BJ (cell line): ENCODE measurements around the gene BACH1. TPM values are rescaled to one million over a fixed set of nuclear protein-coding genes. Genes with fewer than 3 reads are reported as not detected.
A peak's percentile ranks its signal among the peaks of the same experiment; 100 is the strongest.

ENCODE experiments used
- CTCF ChIA-PET: fragments of 350-600 bp; formaldehyde crosslinking; extraction: SDS; loops from one replicate; lab custom pipeline; 2021; ENCODE audit warnings: antibody characterized with exemption, inconsistent platforms; lab: Yijun Ruan, JAX
- POLR2A ChIA-PET: fragments of 300-600 bp; sonication (Branson Sonifier 250); formaldehyde crosslinking; extraction: SDS; loops from one replicate; lab custom pipeline; 2021; ENCODE audit warnings: antibody characterized with exemption; lab: Charles Lee
- DNase-seq: peaks from one replicate; pipeline ENCODE4 v3.0.0-alpha.2; 2011; ENCODE audit warnings: low read depth
- H3K27me3 ChIP-seq: 2 replicates; pipeline ENCODE4 v1.6.0; 2011; ENCODE audit warnings: low read length; ENCODE audit not compliant: control insufficient read depth, insufficient read depth
- H3K36me3 ChIP-seq: 2 replicates; pipeline ENCODE4 v1.5.1; 2011; ENCODE audit warnings: low read length; ENCODE audit not compliant: control insufficient read depth, insufficient read depth
- H3K4me3 ChIP-seq: 2 replicates; pipeline ENCODE4 v1.5.1; 2011; ENCODE audit warnings: low read depth, mild to moderate bottlenecking, control low read depth, low read length
- CTCF ChIP-seq: IDR thresholded peaks from 2 replicates; pipeline ENCODE4 v1.5.1; 2011; ENCODE audit warnings: low read depth, mild to moderate bottlenecking, control low read depth, inconsistent platforms, low read length, moderate library complexity; ENCODE audit not compliant: insufficient read depth
- polyA plus RNA-seq: library from polyadenylated mRNA; depleted of rRNA; stranded (reverse); fragments of >200 nt; gene quantifications from 2 replicates; pipeline ENCODE4 v1.2.3, GENCODE V29; 2011

BACH1 gene
- polyA plus RNA-seq, 1 experiment, result 22.7 TPM

- H3K4me3 ChIP-seq, result no peak overlapping the region
- CTCF ChIA-PET, result interaction anchor here (0.9 to 1.6 kb wide), 3 partner anchors 38 to 98 kb away, joined by 3 to 5 read pairs (median 4); no protein-coding TSS in a partner anchor
- DNase-seq, result no peak
- POLR2A ChIA-PET, result no interaction called here
- peaks cover 4% of the 10 kb centered on the region for H3K36me3 ChIP-seq
- no peak for TF ChIP-seq CTCF
- no peaks in the 10 kb centered on the region for H3K27me3 ChIP-seq
These were observed 36.2 kb downstream of the BACH1 start for GRCh38 chr21:29334717-29335428.

- Histone ChIP-seq H3K27me3 (no peaks in the 10 kb centered on the region), H3K4me3 (no peak overlapping the region)
- POLR2A ChIA-PET, result no interaction called here
These were observed 37.0 kb downstream of the BACH1 start for GRCh38 chr21:29335720-29336119.

GRCh38 chr21:29338256-29338655 lies 39.5 kb downstream of the BACH1 start:
- H3K4me3 ChIP-seq, result no peak overlapping the region
- ChIA-PET POLR2A (no interaction called here), CTCF (interaction anchor here (1.1 to 1.4 kb wide), 2 partner anchors 11 to 247 kb away, joined by 3 read pairs; no protein-coding TSS in a partner anchor)
- H3K36me3 ChIP-seq, result no peaks in the 10 kb centered on the region
- no peaks in the 10 kb centered on the region for H3K27me3 ChIP-seq
- DNase-seq, result no peak
- no peak for TF ChIP-seq CTCF

More at GRCh38 chr21:29335720-29336119, 37.0 kb downstream of the BACH1 start:
- no peak for DNase-seq
- CTCF ChIA-PET, result interaction anchor here (0.9 to 1.6 kb wide), 6 partner anchors 9 to 99 kb away, joined by 3 to 5 read pairs (median 3); partner anchors contain the start of gene BACH1
- H3K36me3 ChIP-seq, result peaks cover 4% of the 10 kb centered on the region
- TF ChIP-seq CTCF, result no peak

- Histone ChIP-seq H3K4me3 (no peak overlapping the region), H3K36me3 (no peaks in the 10 kb centered on the region), H3K27me3 (no peaks in the 10 kb centered on the region)
- ChIA-PET CTCF (no interaction called here), POLR2A (interaction anchor here (0.6 kb wide), 1 partner anchor 251 kb away, joined by 3 read pairs; no protein-coding TSS in a partner anchor)
- DNase-seq, result no peak
- no peak for TF ChIP-seq CTCF
These were observed 41.5 kb downstream of the BACH1 start for GRCh38 chr21:29340228-29340627.

DNA sequence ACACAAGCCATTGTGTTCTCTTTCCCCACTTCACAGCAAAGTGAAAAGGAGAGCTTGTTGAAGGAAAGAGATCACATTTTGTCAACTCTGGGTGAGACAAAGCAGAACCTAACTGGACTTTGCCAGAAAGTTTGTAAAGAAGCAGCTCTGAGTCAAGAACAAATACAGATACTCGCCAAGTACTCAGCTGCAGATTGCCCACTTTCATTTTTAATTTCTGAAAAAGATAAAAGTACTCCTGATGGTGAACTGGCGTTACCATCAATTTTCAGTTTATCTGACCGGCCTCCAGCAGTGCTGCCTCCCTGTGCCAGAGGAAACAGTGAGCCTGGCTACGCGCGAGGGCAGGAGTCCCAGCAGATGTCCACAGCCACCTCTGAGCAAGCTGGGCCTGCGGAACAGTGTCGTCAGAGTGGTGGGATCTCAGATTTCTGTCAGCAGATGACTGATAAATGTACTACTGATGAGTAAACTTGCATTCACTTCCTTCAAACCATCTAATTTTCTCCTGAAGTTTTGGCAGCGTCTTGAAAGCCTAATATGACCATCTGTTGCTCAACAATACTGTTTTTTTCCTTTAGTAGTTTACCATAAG lies 43.7 kb downstream of the BACH1 start:
- peak; percentile 69 for DNase-seq
- Histone ChIP-seq H3K27me3 (no peaks in the 10 kb centered on the region), H3K4me3 (no peak overlapping the region), H3K36me3 (no peaks in the 10 kb centered on the region; the same call in 1 of the 2 replicates)
- ChIA-PET CTCF (interaction anchor here (0.7 to 1.4 kb wide), 2 partner anchors 9 to 253 kb away, joined by 3 read pairs; no protein-coding TSS in a partner anchor), POLR2A (interaction anchor here (0.6 kb wide), 1 partner anchor 149 kb away, joined by 6 read pairs; no protein-coding TSS in a partner anchor)
- TF ChIP-seq CTCF, result no peak
